H1 (cell line): Measurements from ENCODE around the gene TMTC2. TPM values are rescaled to one million over a fixed set of nuclear protein-coding genes. Genes with fewer than 3 reads are reported as not detected.

ENCODE experiments used
- E2F6 ChIP-seq: IDR thresholded peaks from 2 replicates; pipeline ENCODE4 v1.6.1; 2012; ENCODE audit warnings: inconsistent platforms
- SP1 ChIP-seq: IDR thresholded peaks from 2 replicates; pipeline ENCODE4 v1.6.1; 2011; ENCODE audit warnings: low read depth, low read length
- TCF12 ChIP-seq: IDR thresholded peaks from 2 replicates; pipeline ENCODE4 v1.6.1; 2011; ENCODE audit warnings: low read depth, mild to moderate bottlenecking, low read length
- polyA plus RNA-seq, 7 experiments: library from polyadenylated mRNA; depleted of rRNA in 3 of 7; stranded (reverse) in 5 of 7; unstranded in 2 of 7; fragments of >200 nt in 5 of 7; fragments of 200-250 nt in 2 of 7; gene quantifications; 1 replicate in 5 of 7; 2 replicates in 1 of 7; 4 replicates in 1 of 7; pipeline versions ENCODE4 v1.2.1 to v1.2.3, GENCODE V29; 2011 to 2013; ENCODE audit warnings: missing spikeins in 2 of 7, mixed read lengths in 2 of 7
- total RNA-seq: library from RNA; stranded (reverse); fragmentation: NEBNext Ultra II Directional; extraction: Animal tissue kit (Norgen Biotek cat#: 25700); gene quantifications from 2 replicates; pipeline ENCODE4 v1.2.1, GENCODE V29; 2021

Gene TMTC2
- total and polyA plus RNA-seq, 2 of the 8 experiments (the other 6 are each of a cell fraction or from before 2014, with no cell fraction given): 2.3 to 3.9 TPM

- TF ChIP-seq E2F6: no peak
- TF ChIP-seq SP1: no peak
- no peak for TF ChIP-seq TCF12
Measured at GRCh38 chr12:83049306-83049705, 362.6 kb downstream of the TMTC2 start (continued).
